GM15510 (cell line): ENCODE measurements around the gene LRRC59.

ENCODE experiments used
- POLR2A ChIP-seq: IDR thresholded peaks from 3 replicates; pipeline ENCODE4 v1.6.1; 2011; ENCODE audit warnings: borderline replicate concordance; ENCODE audit not compliant: insufficient read length; ENCODE audit errors: extremely low read depth

LRRC59 gene

GRCh38 chr17:50359998-50360461 is 37.3 kb downstream of the LRRC59 start:
- TF ChIP-seq POLR2A = no peak

GRCh38 chr17:50359005-50359699 is 38.2 kb downstream of the LRRC59 start:
- TF ChIP-seq POLR2A = no peak

GRCh38 chr17:50358177-50358576 is 39.1 kb downstream of the LRRC59 start:
- TF ChIP-seq POLR2A = no peak

GRCh38 chr17:50356892-50357510 is 40.3 kb downstream of the LRRC59 start:
- no peak for TF ChIP-seq POLR2A

- no peak for TF ChIP-seq POLR2A
Measured at GRCh38 chr17:50356418-50356817, 40.9 kb downstream of the LRRC59 start.

GRCh38 chr17:50355701-50356341 is 41.5 kb downstream of the LRRC59 start:
- no peak for TF ChIP-seq POLR2A

GRCh38 chr17:50355336-50355700 is 42.0 kb downstream of the LRRC59 start:
- no peak for TF ChIP-seq POLR2A

- no peak for TF ChIP-seq POLR2A
Measured at GRCh38 chr17:50354776-50355175, 42.5 kb downstream of the LRRC59 start.

GRCh38 chr17:50354198-50354597 is 43.1 kb downstream of the LRRC59 start:
- TF ChIP-seq POLR2A = no peak

GRCh38 chr17:50353600-50354195 is 43.6 kb downstream of the LRRC59 start:
- no peak for TF ChIP-seq POLR2A

- no peak for TF ChIP-seq POLR2A
Measured at GRCh38 chr17:50352693-50353599, 44.4 kb downstream of the LRRC59 start.

GRCh38 chr17:50352072-50352692 is 45.1 kb downstream of the LRRC59 start:
- TF ChIP-seq POLR2A = no peak

- no peak for TF ChIP-seq POLR2A
Measured at GRCh38 chr17:50350733-50351132, 46.6 kb downstream of the LRRC59 start.

GRCh38 chr17:50349243-50349600 is 48.1 kb downstream of the LRRC59 start:
- no peak for TF ChIP-seq POLR2A
